HG02759 (cell line): ENCODE results near the gene LY6G6F.
A peak's percentile ranks its signal among the peaks of the same experiment; 100 is the strongest.

Source experiments
- ATAC-seq: cut with Tn5 transposase; IDR thresholded peaks from one replicate; pipeline ENCODE4 v1.9.1; 2021; ENCODE audit warnings: mild to moderate bottlenecking, moderate library complexity; ENCODE audit not compliant: unreplicated experiment

Gene LY6G6F

DNA sequence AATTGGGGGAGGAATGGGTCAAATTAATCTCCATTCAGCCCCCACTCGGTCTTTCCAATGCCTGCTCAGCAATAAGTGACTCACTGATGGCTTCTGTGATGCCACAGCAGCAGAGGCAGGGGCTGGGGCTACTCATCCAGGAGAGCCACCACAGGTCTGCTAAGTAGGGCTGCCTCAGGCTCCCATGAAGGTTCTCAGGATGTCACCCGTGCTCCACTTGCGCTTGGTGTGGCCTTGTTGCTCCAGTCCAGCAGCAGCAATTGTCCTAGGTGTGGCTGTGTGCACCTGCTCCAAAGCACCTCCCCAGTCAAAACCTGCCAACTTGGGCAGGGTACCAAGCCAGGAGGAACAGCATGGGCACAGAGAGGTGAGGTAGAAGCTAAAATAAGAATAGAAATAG is 15.5 kb downstream of the LY6G6F start:
- no peak for ATAC-seq

DNA sequence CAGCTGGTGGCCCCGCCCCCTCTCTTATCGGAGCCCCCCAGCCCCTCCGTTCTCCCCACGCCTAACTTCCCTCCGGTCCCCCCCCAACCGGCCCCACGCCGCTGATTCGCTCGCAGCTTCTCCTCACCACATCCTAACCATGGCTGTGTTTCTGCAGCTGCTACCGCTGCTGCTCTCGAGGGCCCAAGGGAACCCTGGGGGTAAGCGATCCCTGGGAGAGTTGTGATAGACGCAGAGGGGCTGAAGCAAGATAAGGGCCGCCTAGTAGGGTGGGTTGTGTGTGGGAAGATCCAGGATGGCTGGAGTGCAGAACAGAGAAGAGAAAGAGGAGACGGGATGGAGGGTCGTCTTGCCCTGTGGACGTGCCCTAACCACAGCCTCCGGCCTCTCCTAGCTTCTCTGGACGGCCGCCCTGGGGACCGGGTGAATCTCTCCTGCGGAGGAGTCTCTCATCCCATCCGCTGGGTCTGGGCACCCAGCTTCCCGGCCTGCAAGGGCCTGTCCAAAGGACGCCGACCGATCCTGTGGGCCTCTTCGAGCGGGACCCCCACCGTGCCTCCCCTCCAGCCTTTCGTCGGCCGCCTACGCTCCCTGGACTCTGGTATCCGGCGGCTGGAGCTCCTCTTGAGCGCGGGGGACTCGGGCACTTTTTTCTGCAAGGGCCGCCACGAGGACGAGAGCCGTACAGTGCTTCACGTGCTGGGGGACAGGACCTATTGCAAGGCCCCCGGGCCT is 16.7 kb downstream of the LY6G6F start, which contains the start of gene MPIG6B:
Gene MPIG6B, plus strand, starts transcription at position 129 of the 735 bp plus-strand sequence. Its CDS starts 11 bp downstream, at position 140.
- ATAC-seq: no peak

GRCh38 chr6:31723980-31724691 is 17.5 kb downstream of the LY6G6F start:
- no peak for ATAC-seq

GRCh38 chr6:31725502-31726350 is 19.1 kb downstream of the LY6G6F start:
- ATAC-seq: no peak

DNA sequence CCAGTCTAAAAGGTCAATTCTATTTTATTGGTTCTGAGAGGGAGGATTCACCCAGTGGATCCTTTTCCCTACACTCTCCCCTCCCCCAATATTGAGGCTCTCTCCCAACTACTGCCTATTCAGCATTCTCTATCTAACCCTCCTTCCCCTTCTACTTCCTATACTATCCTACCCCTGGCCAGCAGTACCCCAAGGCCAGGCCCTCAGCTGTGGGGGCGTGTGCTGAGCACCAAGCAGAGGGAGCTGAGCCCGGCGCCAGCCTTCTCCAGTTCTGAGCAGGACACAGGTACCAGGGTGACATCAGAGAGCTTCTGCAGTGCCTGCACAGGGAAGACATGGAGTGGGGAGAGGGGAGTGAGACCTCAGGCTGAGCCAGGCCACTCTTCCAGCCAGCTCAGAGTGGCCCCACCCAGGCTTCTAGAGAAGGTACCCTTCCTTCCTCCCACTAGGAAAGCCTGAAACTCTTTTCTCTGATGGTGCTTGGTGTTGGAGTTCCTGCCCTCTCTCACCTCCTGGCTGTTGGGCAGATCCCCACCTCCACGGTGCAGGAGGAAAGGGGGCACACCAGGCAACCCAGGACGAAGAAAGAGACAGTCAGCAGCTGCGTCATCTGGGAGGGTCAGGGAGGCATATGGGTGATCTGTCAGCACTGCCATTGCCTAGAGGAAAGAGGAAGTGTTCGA is 20.5 kb downstream of the LY6G6F start:
- peak; percentile 65 for ATAC-seq

DNA sequence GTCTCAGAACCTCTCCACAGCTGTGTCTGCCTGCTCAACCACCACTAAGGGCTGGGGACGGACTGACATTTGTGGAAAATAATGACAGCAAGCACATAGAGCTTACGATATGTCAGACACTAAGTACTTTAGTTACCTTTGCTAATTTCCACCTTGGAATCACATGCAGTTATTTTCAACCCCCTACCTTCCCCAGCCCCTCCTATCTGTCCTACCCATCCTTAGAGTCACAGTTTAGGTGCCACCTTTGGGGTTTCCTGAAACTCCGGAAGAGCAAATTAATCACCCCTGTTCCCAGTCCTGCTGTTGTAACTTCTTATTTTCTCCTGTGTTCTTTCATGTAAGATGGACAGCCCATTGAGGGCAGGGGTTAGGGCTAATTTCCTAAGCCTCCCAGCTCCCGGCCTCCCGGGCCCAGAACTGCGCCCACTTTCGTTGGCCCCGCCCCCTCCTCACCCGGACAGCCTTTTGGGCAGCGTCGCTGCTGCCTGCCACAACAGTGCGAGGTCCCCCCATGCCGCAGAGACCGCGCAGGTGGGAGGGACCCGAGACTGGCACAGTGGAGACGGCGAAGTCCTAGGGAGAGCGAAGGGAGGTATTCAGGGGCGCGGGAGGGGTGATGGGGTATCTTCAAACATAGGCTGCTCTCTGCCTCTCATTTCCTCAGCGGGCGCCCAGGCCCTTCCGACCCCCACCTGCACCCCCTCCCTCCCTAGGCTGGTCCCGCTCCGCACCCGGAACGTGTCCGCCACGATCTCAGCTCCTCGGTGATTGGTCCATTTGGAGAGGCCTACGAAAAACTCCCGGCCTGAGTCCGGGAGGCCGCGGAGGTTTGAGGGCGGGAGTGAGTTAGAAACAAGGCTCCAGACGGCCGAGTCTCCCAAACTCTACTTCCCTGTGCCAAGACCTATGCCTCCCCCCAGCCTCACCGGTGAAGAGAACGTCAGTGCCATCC is 21.3 kb downstream of the LY6G6F start:
- no peak for ATAC-seq

DNA sequence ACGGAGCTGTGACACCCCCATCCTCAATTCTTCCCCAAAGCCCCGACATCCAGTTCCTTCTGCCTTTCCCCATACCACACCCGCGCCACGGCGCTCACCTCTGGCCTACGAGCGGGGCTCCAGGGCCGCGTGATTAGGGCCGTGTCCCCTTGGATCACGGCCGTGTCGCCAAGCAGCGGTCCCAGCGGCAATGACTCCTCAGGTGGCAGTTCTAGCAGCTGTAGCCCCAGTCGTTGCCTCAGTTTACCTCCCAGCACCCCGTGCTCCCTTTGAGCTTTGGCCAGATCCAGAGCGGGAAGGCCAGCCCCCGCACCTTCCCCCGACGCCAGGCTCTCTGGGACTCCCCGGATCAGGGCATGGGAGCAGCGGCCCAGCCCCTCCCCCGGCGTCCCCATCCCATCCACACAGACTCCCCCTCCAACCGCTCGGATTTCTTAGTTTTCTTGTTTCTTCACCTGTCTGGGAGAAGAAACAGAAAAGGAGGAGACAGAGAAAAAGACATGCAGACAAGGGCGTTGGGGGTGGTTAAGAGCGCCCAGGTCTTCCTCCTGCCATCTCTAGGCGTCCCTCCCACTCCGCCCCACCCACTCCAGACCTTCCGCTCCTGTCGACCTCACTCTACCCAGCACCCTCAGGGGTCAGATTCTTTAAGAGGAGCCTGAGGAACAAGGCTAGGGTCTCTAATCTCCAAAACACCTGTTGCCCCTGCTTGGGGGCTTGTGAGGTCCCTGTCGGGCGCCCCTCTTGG is 22.3 kb downstream of the LY6G6F start, which contains the start of gene DDAH2:
Gene DDAH2, minus strand, starts transcription at position 533 of the 748 bp plus-strand sequence. Its CDS starts 138 bp downstream, at position 395.
- ATAC-seq: peak; percentile 12

GRCh38 chr6:31729515-31729978 is 22.9 kb downstream of the LY6G6F start:
- peak; percentile 49 for ATAC-seq

DNA sequence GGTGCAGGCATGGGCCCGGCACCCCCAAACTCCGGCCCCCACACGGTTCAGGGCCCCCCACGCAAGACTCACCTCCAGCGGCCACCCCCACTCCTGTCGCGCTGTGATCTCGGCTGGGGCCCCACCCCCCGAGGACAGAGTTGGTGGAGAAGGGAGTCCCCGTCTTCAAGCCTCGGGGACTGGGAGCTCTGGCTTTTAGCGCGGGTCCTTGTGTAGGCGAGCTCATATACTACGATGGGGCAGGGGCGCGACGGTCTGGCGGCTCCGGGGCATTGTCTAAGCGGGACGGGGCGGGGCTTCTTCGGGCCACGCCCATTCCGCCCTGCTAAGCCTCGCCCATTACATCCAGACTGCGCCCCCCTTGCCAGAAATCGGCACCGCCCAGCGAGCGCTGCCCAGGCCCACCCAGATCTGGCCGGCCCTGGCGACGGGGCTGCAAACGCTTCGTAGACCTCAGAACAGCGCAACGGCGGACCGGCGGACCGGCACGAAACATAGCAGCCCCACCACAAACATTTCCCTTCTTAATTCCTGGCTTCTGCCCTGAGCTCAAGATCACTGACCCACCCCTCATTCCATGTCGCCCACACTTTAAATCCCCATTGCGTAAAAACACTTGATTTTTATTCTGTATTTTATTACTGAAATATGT is 23.4 kb downstream of the LY6G6F start:
- peak; percentile 45 for ATAC-seq

- no peak for ATAC-seq
These were observed 24.0 kb downstream of the LY6G6F start for GRCh38 chr6:31730631-31731086.

DNA sequence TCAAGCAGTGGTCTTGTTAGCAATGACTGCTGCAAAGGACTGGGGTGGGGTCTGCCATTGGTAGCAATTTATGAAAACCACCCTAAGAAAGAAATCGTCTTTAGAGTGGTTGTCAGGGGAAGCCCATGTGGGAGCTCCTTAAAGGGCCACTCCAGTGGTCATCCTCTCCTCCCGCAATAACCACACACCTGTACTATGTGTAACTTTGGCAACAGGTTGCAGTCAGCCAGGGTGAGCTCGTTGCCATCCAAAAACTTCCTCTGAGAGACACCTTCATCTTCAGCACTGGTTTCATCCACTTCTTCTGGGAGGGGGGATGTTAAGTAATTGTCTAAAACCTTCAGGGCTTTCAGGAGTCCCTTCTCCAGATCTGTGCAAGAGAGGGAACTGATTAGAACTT is 25.4 kb downstream of the LY6G6F start:
- ATAC-seq: no peak

DNA sequence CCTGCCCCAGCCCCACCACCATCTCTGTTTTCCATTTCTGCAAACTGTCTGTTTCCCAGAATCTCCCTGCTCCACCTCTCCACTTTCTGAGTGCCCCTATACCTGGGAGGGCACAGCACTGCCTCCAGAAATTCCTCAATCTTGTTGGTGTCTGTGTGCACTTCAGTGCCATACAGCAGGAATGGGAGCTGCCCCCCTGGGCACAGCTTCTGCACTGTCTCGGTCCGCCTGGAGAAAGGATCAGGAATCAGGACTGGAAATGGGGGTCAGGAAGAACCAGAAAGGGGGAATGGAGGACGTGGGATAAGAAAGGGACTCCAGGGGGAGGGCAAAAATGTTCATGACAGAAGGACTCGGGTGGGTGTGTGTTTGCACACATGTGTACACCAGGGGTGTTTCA is 27.1 kb downstream of the LY6G6F start:
- no peak for ATAC-seq

- no peak for ATAC-seq
These were observed 27.7 kb downstream of the LY6G6F start for GRCh38 chr6:31734247-31734820.

GRCh38 chr6:31734821-31735406 is 28.2 kb downstream of the LY6G6F start:
- ATAC-seq: peak; percentile 26

DNA sequence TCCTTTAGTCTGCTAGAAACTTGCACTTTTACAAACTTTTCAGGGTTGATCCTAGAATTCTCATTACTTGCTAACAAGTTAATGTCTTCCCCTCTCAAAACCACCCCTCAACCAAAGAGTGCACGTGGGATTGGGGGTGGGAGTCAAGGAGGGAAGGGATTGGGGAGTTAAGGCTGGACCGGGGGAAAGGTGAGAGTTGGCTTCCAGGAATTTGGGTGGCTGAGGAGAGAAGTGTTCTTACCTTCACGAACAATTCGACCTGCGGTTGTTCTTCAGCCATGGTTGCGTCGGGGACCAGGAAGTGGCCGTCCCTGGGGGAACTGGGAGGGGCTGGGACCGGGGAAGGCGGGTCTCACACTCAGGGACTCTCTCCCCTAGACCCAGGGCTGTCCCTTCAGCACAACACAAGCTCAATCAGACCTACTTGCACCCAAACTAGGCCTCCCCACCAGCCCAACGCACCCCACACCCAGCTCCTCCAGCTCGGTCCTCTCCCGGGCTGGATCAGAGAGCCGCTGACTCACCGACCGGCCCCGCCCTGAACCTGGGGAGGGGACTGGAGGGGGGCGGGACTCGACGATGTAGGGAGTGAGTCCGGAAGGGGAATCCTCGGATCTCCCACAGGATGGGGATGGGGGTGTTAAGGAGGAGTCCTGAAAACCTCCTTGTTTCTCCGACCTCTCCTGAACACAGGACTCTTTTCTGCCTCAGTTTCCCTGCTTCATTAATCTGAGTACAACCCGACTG is 29.5 kb downstream of the LY6G6F start, which contains the start of gene CLIC1:
Gene CLIC1, minus strand, starts transcription at position 510 of the 747 bp plus-strand sequence. Its CDS starts 230 bp downstream, at position 280.
- peak; percentile 25 for ATAC-seq

- no peak for ATAC-seq
These were observed 30.2 kb downstream of the LY6G6F start for GRCh38 chr6:31736768-31737314.
